Subcutaneous abdominal adipose tissue (tissue), 5 donors: Measurements from ENCODE around the gene IER5L.
A peak's percentile ranks its signal among the peaks of the same experiment; 100 is the strongest.
"Not testable (repeated sequence)": the region's sequence is repeated elsewhere in the genome, so short reads cannot be mapped to it uniquely, and the experiment has no call there.

ENCODE experiments used
- H3K27ac ChIP-seq: one replicate; pipeline ENCODE4 v1.7.0; 2013; ENCODE audit warnings: low read depth, mild to moderate bottlenecking, inconsistent platforms, low read length, moderate library complexity
- H3K27me3 ChIP-seq, 5 donors: one replicate each; pipeline ENCODE4 v1.7.0; 2013; ENCODE audit warnings: low read length in 5 of 5, inconsistent platforms in 1 of 5; ENCODE audit not compliant: control insufficient read depth in 5 of 5, insufficient read depth in 4 of 5
- H3K36me3 ChIP-seq, 5 donors: one replicate each; pipeline ENCODE4 v1.7.0; 2013; ENCODE audit warnings: low read length in 5 of 5; ENCODE audit not compliant: control insufficient read depth in 5 of 5, insufficient read depth in 5 of 5
- H3K4me1 ChIP-seq, 5 donors: one replicate each; pipeline ENCODE4 v1.7.0; 2013; ENCODE audit warnings: low read length in 5 of 5, mild to moderate bottlenecking in 3 of 5, moderate library complexity in 1 of 5; ENCODE audit not compliant: control insufficient read depth in 5 of 5, insufficient read depth in 5 of 5
- H3K4me3 ChIP-seq, 5 donors: one replicate each; pipeline ENCODE4 v1.7.0; 2013; ENCODE audit warnings: low read length in 5 of 5, low read depth in 1 of 5
- H3K9ac ChIP-seq, 5 donors: one replicate each; pipeline ENCODE4 v1.7.0; 2013; ENCODE audit warnings: low read length in 5 of 5, mild to moderate bottlenecking in 4 of 5, moderate library complexity in 3 of 5
- H3K9me3 ChIP-seq, 5 donors: one replicate each; pipeline ENCODE4 v1.7.0; 2013; ENCODE audit warnings: low read length in 5 of 5; ENCODE audit not compliant: control insufficient read depth in 5 of 5
- donor health status: healthy.
- donor health status: healthy.
- donor health status: healthy.
- donor health status: healthy.
- donor health status: healthy.

Gene IER5L

DNA sequence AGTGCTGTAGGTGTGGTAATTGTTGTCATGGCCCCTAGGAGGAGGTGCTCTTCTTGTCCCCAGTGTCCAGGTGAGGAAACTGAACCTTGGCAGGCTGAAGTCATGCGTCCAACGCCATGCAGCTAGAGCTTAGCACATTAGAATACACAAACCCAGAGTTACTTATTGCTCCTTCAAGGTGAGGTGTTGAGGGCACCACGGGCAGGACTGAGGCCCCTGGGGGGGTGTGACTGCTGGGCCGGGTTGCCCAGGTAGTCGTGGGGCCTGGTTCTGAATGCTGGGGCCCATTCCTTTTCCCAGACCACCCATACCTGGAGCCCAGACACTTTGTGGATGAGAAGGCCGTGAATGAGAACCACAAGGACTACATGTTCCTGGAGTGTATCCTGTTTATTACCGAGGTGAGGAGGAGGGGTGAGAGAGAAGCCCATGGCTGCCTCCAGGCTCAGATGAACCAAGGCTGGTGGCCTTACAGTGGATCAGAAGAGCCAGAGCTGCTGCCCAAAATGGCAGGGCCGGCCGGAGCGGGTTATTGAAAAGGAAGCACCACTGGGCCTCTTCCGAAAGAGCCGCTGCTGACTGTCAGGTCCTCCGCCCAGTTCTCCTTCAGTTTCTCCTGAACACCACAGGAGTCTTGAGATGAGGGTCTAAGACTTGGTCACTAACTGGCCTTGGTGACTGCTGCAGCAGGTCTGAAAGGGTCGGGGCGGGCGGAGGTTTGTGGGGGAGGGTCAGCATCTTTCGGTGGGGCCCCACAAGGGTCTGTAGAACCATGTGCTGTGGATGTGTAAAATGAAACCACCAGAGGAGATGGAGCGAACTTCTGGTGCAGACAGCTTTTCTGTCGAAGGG lies 40.5 kb downstream of the IER5L start:
- H3K36me3 ChIP-seq: peaks cover 6 to 47% (median 32%) of the 10 kb centered on the region in 5 donors
- H3K9me3 ChIP-seq: no peaks in the 10 kb centered on the region
- peaks cover 17 to 48% (median 46%) of the 10 kb centered on the region in 5 donors for H3K4me1 ChIP-seq
- no peaks in the 10 kb centered on the region for H3K27me3 ChIP-seq
- H3K9ac ChIP-seq: peak overlapping the region in 2 of 5 donors; percentile 59 to 96
- no peak overlapping the region for H3K4me3 ChIP-seq
- peak overlapping the region; percentile 100 for H3K27ac ChIP-seq

DNA sequence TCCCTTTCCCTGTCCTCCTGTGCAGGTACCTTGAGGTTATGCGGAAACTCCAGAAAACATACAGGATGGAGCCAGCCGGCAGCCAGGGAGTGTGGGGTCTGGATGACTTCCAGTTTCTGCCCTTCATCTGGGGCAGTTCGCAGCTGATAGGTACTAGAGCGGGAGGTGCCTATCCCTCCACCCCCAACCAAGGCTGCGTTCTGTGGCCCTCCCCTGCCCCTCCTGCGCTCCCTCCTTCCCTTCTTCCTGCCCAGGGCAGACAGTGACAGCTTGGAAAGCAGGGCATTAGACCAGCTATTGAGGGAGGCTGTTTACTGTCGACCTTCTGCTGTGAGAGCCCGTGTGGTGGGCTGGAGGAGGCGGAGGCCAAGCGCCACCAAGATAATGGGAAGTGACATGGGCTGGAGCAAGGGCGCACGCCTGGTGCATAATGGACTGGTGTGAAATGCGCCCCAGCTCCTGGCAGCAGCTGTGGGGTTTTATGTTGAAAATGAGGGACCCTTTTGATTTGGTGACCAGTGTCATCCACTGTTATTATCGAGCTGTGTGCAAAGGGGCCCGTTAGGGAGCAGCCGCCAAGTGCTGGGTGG lies 41.5 kb downstream of the IER5L start:
- Histone ChIP-seq H3K36me3 (peaks cover 6 to 45% (median 32%) of the 10 kb centered on the region in 5 donors), H3K27ac (no peak overlapping the region), H3K4me1 (peaks cover 10 to 41% (median 38%) of the 10 kb centered on the region in 5 donors), H3K9ac (no peak overlapping the region), H3K27me3 (no peaks in the 10 kb centered on the region), H3K9me3 (no peaks in the 10 kb centered on the region), H3K4me3 (no peak overlapping the region)

DNA sequence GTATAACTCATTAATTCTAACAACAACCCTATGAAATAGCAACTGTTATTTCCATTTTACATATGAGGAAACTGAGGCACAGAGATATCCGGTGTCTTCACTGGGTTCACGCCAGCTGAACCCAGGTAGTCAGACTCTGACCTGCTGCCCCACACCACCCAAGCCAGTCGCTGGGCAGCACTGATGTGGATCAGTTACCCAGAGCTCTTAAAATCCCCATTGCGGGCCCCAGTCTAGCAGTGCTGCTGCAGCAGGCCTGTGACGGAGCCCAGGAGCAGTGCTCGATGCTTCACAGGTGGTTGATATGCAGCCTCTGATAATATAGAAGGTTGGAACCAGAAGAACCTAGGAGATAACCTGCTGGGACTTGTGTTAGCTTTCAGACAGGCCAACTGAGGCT lies 42.6 kb downstream of the IER5L start:
- Histone ChIP-seq H3K4me3 (no peak overlapping the region), H3K9ac (no peak overlapping the region), H3K4me1 (peaks cover 4 to 31% (median 30%) of the 10 kb centered on the region in 5 donors), H3K27ac (no peak overlapping the region), H3K9me3 (no peaks in the 10 kb centered on the region), H3K36me3 (peaks cover 11 to 51% (median 32%) of the 10 kb centered on the region in 5 donors), H3K27me3 (no peaks in the 10 kb centered on the region)

DNA sequence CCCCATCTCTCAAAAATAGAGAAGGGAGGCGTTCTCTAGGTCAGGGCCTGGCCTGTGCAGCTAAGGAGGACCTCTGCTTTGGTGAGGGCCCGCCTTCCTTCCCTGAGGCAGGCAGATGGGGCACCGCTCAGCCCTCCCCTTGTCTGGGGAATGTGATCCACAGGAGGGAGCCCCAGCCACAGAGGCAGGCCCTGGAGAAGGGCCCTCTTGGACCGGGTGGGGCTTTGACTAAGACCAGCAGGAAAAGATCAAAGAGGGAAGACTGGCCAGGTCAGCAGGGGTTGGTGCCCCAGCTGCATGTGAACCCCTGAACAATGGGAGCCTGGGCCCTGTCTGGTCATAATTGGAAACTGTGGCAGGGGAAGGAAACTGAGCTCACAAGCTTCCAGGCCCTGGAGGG lies 45.0 kb downstream of the IER5L start:
- H3K36me3 ChIP-seq: peaks cover 11 to 62% (median 41%) of the 10 kb centered on the region in 5 donors
- H3K9ac ChIP-seq: no peak overlapping the region
- H3K27ac ChIP-seq: no peak overlapping the region

DNA sequence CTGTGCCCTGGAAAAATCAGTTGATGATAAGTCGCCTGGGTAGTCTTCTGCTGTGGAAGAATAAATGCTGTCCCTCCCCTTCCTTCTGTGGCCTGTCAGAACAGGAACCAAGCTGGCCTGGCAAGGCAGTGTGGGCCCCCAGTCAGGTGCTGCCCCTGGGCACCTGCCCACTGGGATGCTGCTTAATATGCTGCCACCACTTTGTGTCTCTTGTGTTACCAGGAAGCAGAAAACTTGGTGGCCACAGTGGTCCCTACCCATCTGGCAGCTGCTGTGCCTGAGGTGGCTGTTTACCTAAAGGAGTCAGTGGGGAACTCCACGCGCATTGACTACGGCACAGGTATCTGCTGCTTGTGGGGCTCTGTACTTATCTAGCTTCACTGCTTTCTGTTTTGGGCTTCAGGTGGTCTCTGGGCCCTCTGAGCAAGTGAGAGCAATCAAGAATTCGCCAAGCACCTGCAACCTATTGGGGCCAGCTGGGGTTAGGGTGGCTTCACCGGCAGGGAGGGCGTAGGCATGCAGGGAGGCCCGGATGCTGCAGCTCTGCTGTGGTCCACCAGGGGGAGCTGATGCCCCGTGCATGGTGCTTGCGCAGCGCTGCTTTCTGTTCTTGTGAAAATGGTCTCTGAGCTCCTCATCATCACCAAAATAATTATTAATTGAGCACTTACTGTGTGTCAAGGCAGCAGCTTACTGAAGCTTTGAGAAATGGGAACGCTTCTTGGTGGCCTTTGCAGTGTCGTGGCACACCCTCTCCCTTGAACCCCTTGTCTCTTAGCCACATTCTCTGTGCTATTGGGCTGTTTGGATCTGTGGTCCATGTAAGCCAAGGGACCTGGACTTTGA lies 46.5 kb downstream of the IER5L start:
- Histone ChIP-seq H3K27ac (no peak overlapping the region), H3K4me3 (no peak overlapping the region), H3K9ac (no peak overlapping the region), H3K27me3 (no peaks in the 10 kb centered on the region), H3K9me3 (no peaks in the 10 kb centered on the region), H3K4me1 (peaks cover 0 to 13% (median 5%) of the 10 kb centered on the region in 5 donors), H3K36me3 (peaks cover 11 to 61% (median 38%) of the 10 kb centered on the region in 5 donors)

More for the DNA sequence above, 45.0 kb downstream of the IER5L start:
- Histone ChIP-seq H3K4me1 (peaks cover 0 to 9% (median 8%) of the 10 kb centered on the region in 5 donors), H3K4me3 (no peak overlapping the region), H3K9me3 (no peaks in the 10 kb centered on the region), H3K27me3 (no peaks in the 10 kb centered on the region)

DNA sequence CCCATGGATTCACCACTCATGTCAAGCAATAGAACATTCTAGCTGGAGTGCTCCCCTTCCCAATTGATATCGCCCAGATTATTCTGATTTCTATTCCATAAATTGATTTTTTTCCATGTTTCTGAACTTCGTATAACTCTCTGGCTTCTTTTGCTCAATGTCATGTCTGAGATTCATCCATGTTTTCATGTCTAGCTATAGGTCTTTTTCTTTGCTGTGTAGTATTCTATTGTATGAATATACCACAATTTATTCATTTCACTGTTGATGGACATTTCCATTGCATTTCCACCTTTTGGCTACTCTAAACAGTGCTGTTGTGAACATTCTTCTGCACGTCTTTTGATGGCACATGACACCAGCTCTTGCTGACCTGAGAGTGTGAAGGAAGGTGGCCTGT lies 47.3 kb downstream of the IER5L start:
- Histone ChIP-seq H3K4me1 (peaks cover 0 to 13% (median 5%) of the 10 kb centered on the region in 5 donors), H3K27me3 (no peaks in the 10 kb centered on the region), H3K27ac (no peak overlapping the region), H3K36me3 (peaks cover 11 to 57% (median 33%) of the 10 kb centered on the region in 5 donors), H3K4me3 (no peak overlapping the region), H3K9ac (no peak overlapping the region), H3K9me3 (no peaks in the 10 kb centered on the region)

DNA sequence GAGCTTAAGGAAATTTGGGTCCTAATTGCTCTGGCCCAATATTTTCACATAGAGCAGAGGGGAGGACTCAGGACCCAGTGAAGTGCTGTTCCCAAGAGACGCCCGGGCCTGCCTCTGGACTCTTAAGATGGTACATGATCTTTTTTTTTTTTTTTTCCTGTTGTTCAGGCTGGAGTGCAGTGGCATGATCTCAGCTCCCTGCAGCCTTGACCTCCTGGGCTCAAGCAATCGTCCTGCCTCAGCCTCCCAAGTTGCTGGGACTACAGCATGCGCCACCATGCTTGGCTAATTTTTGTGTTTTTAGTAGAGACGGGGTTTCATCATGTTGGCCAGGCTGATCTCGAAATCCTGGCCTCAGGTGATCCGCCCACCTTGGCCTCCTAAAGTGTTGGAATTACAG lies 47.8 kb downstream of the IER5L start:
- H3K9me3 ChIP-seq, H3K27ac ChIP-seq, H3K9ac ChIP-seq, H3K27me3 ChIP-seq, H3K4me3 ChIP-seq: not testable (repeated sequence)
- H3K4me1 ChIP-seq: peaks cover 0 to 13% (median 6%) of the 10 kb centered on the region in 5 donors
- peaks cover 11 to 56% (median 33%) of the 10 kb centered on the region in 5 donors for H3K36me3 ChIP-seq

DNA sequence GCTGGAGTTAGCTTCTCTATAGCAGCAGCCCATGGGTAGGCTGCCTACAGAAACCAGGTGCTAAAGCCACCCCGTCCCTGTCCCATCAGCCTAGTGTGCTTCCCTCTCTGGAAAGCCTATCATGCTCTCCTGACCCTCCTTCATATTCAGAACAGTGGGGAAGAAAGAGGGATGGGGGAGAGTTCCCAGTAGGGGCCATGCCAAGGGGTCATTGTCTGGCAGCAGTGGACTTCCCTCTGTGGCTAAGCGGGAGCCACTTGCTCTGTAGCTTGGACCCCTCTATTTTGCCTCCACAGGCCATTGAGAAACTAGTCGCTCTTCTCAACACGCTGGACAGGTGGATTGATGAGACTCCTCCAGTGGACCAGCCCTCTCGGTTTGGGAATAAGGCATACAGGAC lies 49.4 kb downstream of the IER5L start:
- Histone ChIP-seq H3K27ac (no peak overlapping the region), H3K27me3 (no peaks in the 10 kb centered on the region), H3K4me1 (peaks cover 0 to 13% (median 6%) of the 10 kb centered on the region in 5 donors), H3K4me3 (no peak overlapping the region), H3K9ac (no peak overlapping the region), H3K36me3 (peaks cover 8 to 62% (median 32%) of the 10 kb centered on the region in 5 donors), H3K9me3 (no peaks in the 10 kb centered on the region)

DNA sequence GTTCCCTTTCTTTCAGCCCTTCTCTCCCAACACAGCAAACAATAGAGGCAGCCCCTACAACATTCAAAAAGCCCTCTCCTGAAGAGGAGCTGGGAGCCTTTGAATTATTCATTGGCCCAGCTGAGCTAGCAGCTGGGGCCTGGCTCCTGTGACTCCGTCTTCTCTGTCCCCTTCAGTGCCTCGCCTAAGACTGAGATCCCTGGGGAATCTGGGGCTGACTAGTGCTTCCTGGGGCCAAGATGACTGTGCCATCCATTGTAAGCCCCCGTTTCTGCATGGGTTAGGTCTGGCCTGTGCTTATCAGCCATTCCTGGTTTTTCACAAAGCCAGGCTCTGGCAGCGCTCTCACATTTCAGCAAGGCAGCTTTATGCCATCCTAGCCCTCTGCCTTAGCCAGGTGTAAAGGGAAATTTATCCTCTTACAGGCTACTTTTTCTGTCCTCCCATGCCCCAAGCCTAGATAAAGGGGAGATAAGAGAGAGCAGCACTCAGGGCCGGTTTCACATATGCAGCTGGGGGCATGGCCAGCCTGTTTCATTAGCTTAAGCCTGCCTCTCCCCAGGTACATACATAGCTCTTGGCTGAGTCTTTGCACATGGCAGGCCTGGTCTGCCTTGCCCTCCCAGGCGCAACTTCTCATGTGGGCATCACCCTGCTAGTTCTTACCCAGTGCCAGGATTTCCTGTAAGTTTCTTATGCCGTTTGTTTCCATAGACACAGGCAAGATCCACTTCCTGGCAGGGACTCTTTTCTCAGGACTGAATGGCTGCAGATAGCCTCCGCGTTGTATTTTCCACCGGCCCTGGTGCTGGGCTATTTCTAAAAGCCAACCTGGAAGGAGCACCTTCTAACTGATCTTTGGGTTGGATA lies 51.1 kb downstream of the IER5L start:
- Histone ChIP-seq H3K9me3 (no peaks in the 10 kb centered on the region), H3K4me3 (no peak overlapping the region), H3K4me1 (peaks cover 0 to 13% (median 6%) of the 10 kb centered on the region in 5 donors), H3K27ac (no peak overlapping the region), H3K27me3 (no peaks in the 10 kb centered on the region), H3K36me3 (peaks cover 5 to 65% (median 33%) of the 10 kb centered on the region in 5 donors), H3K9ac (no peak overlapping the region)
